ENCODE measurements around the gene CLRN3. TPM values are rescaled to one million over a fixed set of nuclear protein-coding genes. Genes with fewer than 3 reads are reported as not detected.

CLRN3 gene
- total and polyA plus RNA-seq, 2 donors (not counting 1 experiment from before 2014, with no cell fraction given): not detected

GRCh38 chr10:127911218-127911866, 18.6 kb upstream of the CLRN3 start:
- H3K79me2 ChIP-seq (ENCODE audit: control insufficient read depth, insufficient read depth, low read length): no peaks in the 10 kb centered on the region
- CTCF ChIA-PET: no interaction called here
- WGBS (ENCODE audit: insufficient coverage): 74% methylated on average over 7 of the region's 10 CpGs

DNA sequence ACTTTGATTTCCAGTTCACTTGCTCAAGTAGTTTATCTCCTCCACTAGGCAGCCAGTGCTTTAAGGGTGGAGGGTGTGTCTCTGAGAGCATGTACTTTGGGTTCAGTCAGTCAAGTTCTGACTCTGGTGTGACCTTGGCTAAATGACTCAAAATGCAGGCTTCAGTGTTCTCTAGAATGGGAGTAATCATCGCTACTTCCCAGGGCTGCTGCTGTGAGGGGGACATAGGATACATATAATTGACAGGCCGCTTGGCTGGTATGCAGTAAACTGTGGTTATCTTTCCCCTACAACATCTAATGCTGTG, 17.7 kb upstream of the CLRN3 start:
- no peaks in the 10 kb centered on the region for H3K79me2 ChIP-seq (ENCODE audit: control insufficient read depth, insufficient read depth, low read length)
- TF ChIP-seq, protein P1, sequence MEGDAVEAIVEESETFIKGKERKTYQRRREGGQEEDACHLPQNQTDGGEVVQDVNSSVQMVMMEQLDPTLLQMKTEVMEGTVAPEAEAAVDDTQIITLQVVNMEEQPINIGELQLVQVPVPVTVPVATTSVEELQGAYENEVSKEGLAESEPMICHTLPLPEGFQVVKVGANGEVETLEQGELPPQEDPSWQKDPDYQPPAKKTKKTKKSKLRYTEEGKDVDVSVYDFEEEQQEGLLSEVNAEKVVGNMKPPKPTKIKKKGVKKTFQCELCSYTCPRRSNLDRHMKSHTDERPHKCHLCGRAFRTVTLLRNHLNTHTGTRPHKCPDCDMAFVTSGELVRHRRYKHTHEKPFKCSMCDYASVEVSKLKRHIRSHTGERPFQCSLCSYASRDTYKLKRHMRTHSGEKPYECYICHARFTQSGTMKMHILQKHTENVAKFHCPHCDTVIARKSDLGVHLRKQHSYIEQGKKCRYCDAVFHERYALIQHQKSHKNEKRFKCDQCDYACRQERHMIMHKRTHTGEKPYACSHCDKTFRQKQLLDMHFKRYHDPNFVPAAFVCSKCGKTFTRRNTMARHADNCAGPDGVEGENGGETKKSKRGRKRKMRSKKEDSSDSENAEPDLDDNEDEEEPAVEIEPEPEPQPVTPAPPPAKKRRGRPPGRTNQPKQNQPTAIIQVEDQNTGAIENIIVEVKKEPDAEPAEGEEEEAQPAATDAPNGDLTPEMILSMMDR (IDR thresholded peaks at IDR 0.05): no peak
- TF ChIP-seq EZH2 (IDR thresholded peaks at IDR 0.05; ENCODE audit: borderline replicate concordance, insufficient read depth, low read depth, low read length, poor library complexity, severe bottlenecking): no peak
- H3K27ac ChIP-seq (ENCODE audit: low read length in 2 of 2): no peak overlapping the region
- H3K4me3 ChIP-seq (ENCODE audit: control extremely low read depth in 1 of 5, extremely low read depth in 1 of 5, insufficient read depth in 1 of 5, low read depth in 2 of 5, low read length in 4 of 5): no peak overlapping the region
- H3K4me3 Mint-ChIP-seq: no peak overlapping the region
- no CpG with 5 or more reads among the region's 2 CpGs for WGBS (ENCODE audit: insufficient coverage)
- intact Hi-C loops (cut with micrococcal nuclease): no loop called here
- no peaks in the 10 kb centered on the region for H3K36me3 ChIP-seq (replicated peaks in 1 of 2; ENCODE audit: control extremely low read depth in 1 of 2, control insufficient read depth in 1 of 2, extremely low read depth in 1 of 2, insufficient read depth in 2 of 2, low read length in 1 of 2)
- peaks cover 34% of the 10 kb centered on the region for H3K27me3 Mint-ChIP-seq
- DNase-seq: no peak
- peaks cover 8 to 9% of the 10 kb centered on the region in 2 donors for H3K4me1 ChIP-seq (ENCODE audit: control insufficient read depth in 2 of 2, insufficient read depth in 2 of 2, low read length in 2 of 2)
- no peak overlapping the region for H3K4me2 ChIP-seq (replicated peaks; ENCODE audit: low read depth, low read length, poor library complexity, severe bottlenecking)
- H2AFZ ChIP-seq (ENCODE audit: insufficient read depth, low read depth, low read length, poor library complexity, severe bottlenecking): no peak overlapping the region
- CTCF ChIA-PET: interaction anchor here (1.1 kb wide), 1 partner anchor 159 kb away, joined by 3 read pairs; no protein-coding TSS in a partner anchor
- no peak overlapping the region for H3K27ac Mint-ChIP-seq
- no peak overlapping the region for H3K9ac ChIP-seq (ENCODE audit: low read length)
- POLR2A ChIA-PET: no interaction called here
- no peaks in the 10 kb centered on the region for H3K9me3 Mint-ChIP-seq (ENCODE audit: insufficient read depth)
- H3K27me3 ChIP-seq (replicated peaks in 1 of 4; ENCODE audit: control extremely low read depth in 1 of 4, control insufficient read depth in 3 of 4, insufficient read depth in 4 of 4, low read length in 3 of 4): peaks cover 0 to 32% (median 12%) of the 10 kb centered on the region in 4 experiments
- H3K9me3 ChIP-seq (ENCODE audit: control extremely low read depth in 1 of 3, control insufficient read depth in 2 of 3, insufficient read depth in 1 of 3, low read length in 2 of 3): no peaks in the 10 kb centered on the region
- H4K20me1 ChIP-seq (ENCODE audit: control insufficient read depth, insufficient read depth, low read length, poor library complexity, severe bottlenecking): no peaks in the 10 kb centered on the region
- no peak for ATAC-seq (ENCODE audit: low read depth)
- no peaks in the 10 kb centered on the region for H3K4me1 Mint-ChIP-seq

More at GRCh38 chr10:127911218-127911866, 18.6 kb upstream of the CLRN3 start:
- Mint-ChIP-seq H3K9me3 (ENCODE audit: insufficient read depth) (no peaks in the 10 kb centered on the region), H3K27me3 (peaks cover 27% of the 10 kb centered on the region), H3K4me3 (no peak overlapping the region), H3K27ac (no peak overlapping the region), H3K4me1 (no peaks in the 10 kb centered on the region)
- Histone ChIP-seq H3K27ac (ENCODE audit: low read length in 2 of 2) (no peak overlapping the region), H3K9ac (ENCODE audit: low read length) (no peak overlapping the region), H3K4me3 (ENCODE audit: control extremely low read depth in 1 of 5, extremely low read depth in 1 of 5, insufficient read depth in 1 of 5, low read depth in 2 of 5, low read length in 4 of 5) (no peak overlapping the region), H3K4me2 (replicated peaks; ENCODE audit: low read depth, low read length, poor library complexity, severe bottlenecking) (no peak overlapping the region), H3K36me3 (replicated peaks in 1 of 2; ENCODE audit: control extremely low read depth in 1 of 2, control insufficient read depth in 1 of 2, extremely low read depth in 1 of 2, insufficient read depth in 2 of 2, low read length in 1 of 2) (no peaks in the 10 kb centered on the region), H4K20me1 (ENCODE audit: control insufficient read depth, insufficient read depth, low read length, poor library complexity, severe bottlenecking) (no peaks in the 10 kb centered on the region), H2AFZ (ENCODE audit: insufficient read depth, low read depth, low read length, poor library complexity, severe bottlenecking) (no peak overlapping the region), H3K4me1 (ENCODE audit: control insufficient read depth in 2 of 2, insufficient read depth in 2 of 2, low read length in 2 of 2) (peaks cover 8 to 9% of the 10 kb centered on the region in 2 donors), H3K27me3 (replicated peaks in 1 of 4; ENCODE audit: control extremely low read depth in 1 of 4, control insufficient read depth in 3 of 4, insufficient read depth in 4 of 4, low read length in 3 of 4) (peaks cover 0 to 28% (median 9%) of the 10 kb centered on the region in 4 experiments), H3K9me3 (ENCODE audit: control extremely low read depth in 1 of 3, control insufficient read depth in 2 of 3, insufficient read depth in 1 of 3, low read length in 2 of 3) (peaks cover 0 to 6% (median 0%) of the 10 kb centered on the region in 3 donors)
- POLR2A ChIA-PET: no interaction called here
- no peak for ATAC-seq (ENCODE audit: low read depth)
- TF ChIP-seq, protein P1 (IDR thresholded peaks at IDR 0.05): no peak
- no peak for TF ChIP-seq EZH2 (IDR thresholded peaks at IDR 0.05; ENCODE audit: borderline replicate concordance, insufficient read depth, low read depth, low read length, poor library complexity, severe bottlenecking)
- DNase-seq: no peak
- intact Hi-C loops (cut with micrococcal nuclease): no loop called here

Measured in B cell (primary cell).